Vagina (tissue), 2 donors: ENCODE results near the gene DOCK1. TPM values are rescaled to one million over a fixed set of nuclear protein-coding genes. Genes with fewer than 3 reads are reported as not detected.

Source experiments
- DNase-seq, 2 donors: peaks; one replicate each; pipeline ENCODE4 v3.0.0-alpha.2; 2017; ENCODE audit errors: extremely low spot score in 2 of 2
- H3K27ac ChIP-seq: fragments of 200-600 bp; sonication (generic); one replicate; pipeline ENCODE4 v1.5.1; 2019
- H3K27me3 ChIP-seq: fragments of 200-600 bp; sonication (generic); one replicate; pipeline ENCODE4 v1.5.1; 2019
- H3K36me3 ChIP-seq, 2 donors: fragments of 200-600 bp; sonication (generic); one replicate each; pipeline ENCODE4 v1.5.1; 2017 to 2019
- H3K4me1 ChIP-seq: fragments of 200-600 bp; sonication (generic); one replicate; pipeline ENCODE4 v1.5.1; 2019
- H3K4me3 ChIP-seq, 2 donors: fragments of 200-600 bp; sonication (generic); 1 replicate in 1 of 2; 2 replicates in 1 of 2; pipeline ENCODE4 v1.5.1; 2016 to 2019
- H3K9me3 ChIP-seq: fragments of 200-600 bp; sonication (generic); one replicate; pipeline ENCODE4 v1.5.1; 2019
- CTCF ChIP-seq, 3 experiments: fragments of 450-650 bp in 2 of 3; fragments of 200-600 bp in 1 of 3; sonication (generic) in 1 of 3; IDR thresholded peaks; one replicate each; pipeline ENCODE4 v1.5.1; 2017 to 2019; ENCODE audit warnings: antibody characterized with exemption in 3 of 3, mild to moderate bottlenecking in 2 of 3, moderate library complexity in 2 of 3
- POLR2A ChIP-seq, 2 donors: fragments of 450-650 bp; IDR thresholded peaks; one replicate each; pipeline ENCODE4 v1.6.1; 2017; ENCODE audit warnings: antibody characterized with exemption in 2 of 2, mild to moderate bottlenecking in 2 of 2, moderate library complexity in 2 of 2
- POLR2AphosphoS5 ChIP-seq, 2 donors: sonication (generic); formaldehyde crosslinking; IDR thresholded peaks; one replicate each; pipeline ENCODE4 v1.9.0; 2017; ENCODE audit warnings: antibody characterized with exemption in 2 of 2, mild to moderate bottlenecking in 2 of 2, low read depth in 1 of 2; ENCODE audit not compliant: insufficient read depth in 1 of 2
- intact Hi-C: fragments of 100-400 bp; cut with DNase I; formaldehyde crosslinking; loops from one replicate; pipeline ENCODE4 v1.15.1; 2023
- total RNA-seq: library from RNA; depleted of rRNA; stranded (reverse); fragments of >200 nt; gene quantifications from one replicate; pipeline ENCODE4 v1.2.3, GENCODE V29; 2016

Gene DOCK1
- total RNA-seq, 1 donor from 2014 or later, result 64.6 TPM

- intact Hi-C loops, result no loop called here
- H3K27ac ChIP-seq, result no peak overlapping the region
- no peak for DNase-seq
- no peaks in the 10 kb centered on the region for H3K9me3 ChIP-seq
- no peak overlapping the region for H3K4me3 ChIP-seq
- no peaks in the 10 kb centered on the region for H3K27me3 ChIP-seq
- no peaks in the 10 kb centered on the region for H3K4me1 ChIP-seq
- TF ChIP-seq POLR2A (IDR thresholded peaks at IDR 0.05) (no peak), CTCF (IDR thresholded peaks at IDR 0.05) (no peak), POLR2AphosphoS5 (IDR thresholded peaks at IDR 0.05; ENCODE audit: insufficient read depth in 1 of 2, low read depth in 1 of 2) (no peak)
- H3K36me3 ChIP-seq, result peaks cover 0 to 23% of the 10 kb centered on the region in 2 donors
Measured at GRCh38 chr10:127064474-127064873, 159.2 kb downstream of the DOCK1 start.

GRCh38 chr10:127067542-127068194 lies 162.4 kb downstream of the DOCK1 start:
- H3K9me3 ChIP-seq, result no peaks in the 10 kb centered on the region
- no peak for DNase-seq
- H3K36me3 ChIP-seq, result peaks cover 0 to 12% of the 10 kb centered on the region in 2 donors
- TF ChIP-seq POLR2A (IDR thresholded peaks at IDR 0.05), result no peak
- no peak for TF ChIP-seq CTCF (IDR thresholded peaks at IDR 0.05)
- TF ChIP-seq POLR2AphosphoS5 (IDR thresholded peaks at IDR 0.05; ENCODE audit: insufficient read depth in 1 of 2, low read depth in 1 of 2), result no peak
- H3K27ac ChIP-seq, result no peak overlapping the region
- H3K4me1 ChIP-seq, result no peaks in the 10 kb centered on the region
- H3K4me3 ChIP-seq, result no peak overlapping the region
- intact Hi-C loops, result no loop called here
- H3K27me3 ChIP-seq, result no peaks in the 10 kb centered on the region

GRCh38 chr10:127068485-127068884 lies 163.3 kb downstream of the DOCK1 start:
- H3K27me3 ChIP-seq, result no peaks in the 10 kb centered on the region
- H3K4me1 ChIP-seq, result no peaks in the 10 kb centered on the region
- no peak for DNase-seq
- H3K4me3 ChIP-seq, result no peak overlapping the region
- intact Hi-C loops, result no loop called here
- peaks cover 0 to 6% of the 10 kb centered on the region in 2 donors for H3K36me3 ChIP-seq
- H3K27ac ChIP-seq, result no peak overlapping the region
- H3K9me3 ChIP-seq, result no peaks in the 10 kb centered on the region
- TF ChIP-seq POLR2AphosphoS5 (IDR thresholded peaks at IDR 0.05; ENCODE audit: insufficient read depth in 1 of 2, low read depth in 1 of 2) (no peak), POLR2A (IDR thresholded peaks at IDR 0.05) (no peak), CTCF (IDR thresholded peaks at IDR 0.05) (no peak)

GRCh38 chr10:127069436-127069835 lies 164.2 kb downstream of the DOCK1 start:
- Histone ChIP-seq H3K9me3 (no peaks in the 10 kb centered on the region), H3K4me1 (no peaks in the 10 kb centered on the region), H3K4me3 (no peak overlapping the region), H3K36me3 (peaks cover 0 to 4% of the 10 kb centered on the region in 2 donors), H3K27ac (no peak overlapping the region), H3K27me3 (no peaks in the 10 kb centered on the region)
- TF ChIP-seq POLR2A (IDR thresholded peaks at IDR 0.05) (no peak), CTCF (IDR thresholded peaks at IDR 0.05) (no peak), POLR2AphosphoS5 (IDR thresholded peaks at IDR 0.05; ENCODE audit: insufficient read depth in 1 of 2, low read depth in 1 of 2) (no peak)
- intact Hi-C loops, result no loop called here
- DNase-seq, result no peak

GRCh38 chr10:127071126-127071525 lies 165.9 kb downstream of the DOCK1 start:
- no peaks in the 10 kb centered on the region for H3K4me1 ChIP-seq
- H3K9me3 ChIP-seq, result no peaks in the 10 kb centered on the region
- H3K27me3 ChIP-seq, result no peaks in the 10 kb centered on the region
- intact Hi-C loops, result no loop called here
- DNase-seq, result no peak
- no peak overlapping the region for H3K4me3 ChIP-seq
- peaks cover 0 to 1% of the 10 kb centered on the region in 2 donors for H3K36me3 ChIP-seq
- H3K27ac ChIP-seq, result no peak overlapping the region
- TF ChIP-seq POLR2A (IDR thresholded peaks at IDR 0.05) (no peak), CTCF (IDR thresholded peaks at IDR 0.05) (no peak), POLR2AphosphoS5 (IDR thresholded peaks at IDR 0.05; ENCODE audit: insufficient read depth in 1 of 2, low read depth in 1 of 2) (no peak)
